NOMO-1 treated with dmso at 0.1 percent for 144 hours (cell line): ENCODE results near the gene SLC24A2.

ENCODE experiments used
- DNase-seq: peaks from one replicate; lab custom pipeline; 2025; ENCODE audit not compliant: unreplicated experiment; lab: John Stamatoyannopoulos, UW

Gene SLC24A2

GRCh38 chr9:19759066-19759465 is 29.8 kb downstream of the SLC24A2 start:
- no peak for DNase-seq

- DNase-seq: no peak
These were observed 31.1 kb downstream of the SLC24A2 start for GRCh38 chr9:19757745-19758144.

GRCh38 chr9:19754921-19755320 is 33.9 kb downstream of the SLC24A2 start:
- DNase-seq: no peak

- peak; percentile 34 for DNase-seq
These were observed 40.3 kb downstream of the SLC24A2 start for GRCh38 chr9:19748278-19749126.

- DNase-seq: no peak
These were observed 42.6 kb downstream of the SLC24A2 start for GRCh38 chr9:19746223-19746622.

- DNase-seq: no peak
These were observed 47.7 kb downstream of the SLC24A2 start for GRCh38 chr9:19741178-19741577.
